Measurements from ENCODE around the gene WNT11.
"Not testable (repeated sequence)": the region's sequence is repeated elsewhere in the genome, so short reads cannot be mapped to it uniquely, and the experiment has no call there.

The WNT11 gene

DNA sequence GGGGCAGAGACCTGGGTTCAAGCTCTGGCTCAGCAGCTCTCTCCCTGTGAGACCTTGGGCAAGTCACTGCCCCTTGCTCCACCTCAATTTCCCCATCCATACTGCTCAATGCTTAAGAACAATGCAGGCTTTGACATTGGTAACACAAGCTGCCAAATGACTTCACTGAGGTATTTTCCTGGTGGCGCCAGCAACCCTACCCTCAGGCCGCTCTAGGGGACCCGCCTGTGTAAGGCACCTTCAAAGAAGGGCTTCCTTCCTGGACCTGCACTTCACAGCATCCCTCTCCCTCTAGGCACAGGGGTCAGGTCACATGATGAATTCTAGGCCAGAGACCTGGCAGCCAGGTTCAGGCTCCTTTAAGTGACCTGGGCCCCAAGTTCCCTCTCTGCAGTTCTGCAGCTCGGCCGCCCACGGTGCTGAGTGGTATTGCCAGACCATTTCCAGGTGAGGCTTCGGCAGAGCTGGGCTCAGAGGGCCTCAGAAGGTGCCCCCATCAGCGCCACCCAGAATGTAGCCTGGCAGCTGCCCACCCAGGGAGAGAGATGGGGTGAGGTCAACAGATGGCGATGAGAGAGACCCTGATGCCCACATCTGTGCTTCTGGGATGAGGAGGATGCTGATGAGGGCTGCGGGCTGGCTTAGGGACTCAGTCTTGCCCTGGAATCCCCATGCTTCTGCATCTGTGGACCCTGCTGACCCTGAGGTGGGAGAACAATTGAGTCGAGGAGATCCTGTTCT is 4.5 kb downstream of the WNT11 start:
- DNase-seq (ENCODE audit: low spot score), result no peak

DNA sequence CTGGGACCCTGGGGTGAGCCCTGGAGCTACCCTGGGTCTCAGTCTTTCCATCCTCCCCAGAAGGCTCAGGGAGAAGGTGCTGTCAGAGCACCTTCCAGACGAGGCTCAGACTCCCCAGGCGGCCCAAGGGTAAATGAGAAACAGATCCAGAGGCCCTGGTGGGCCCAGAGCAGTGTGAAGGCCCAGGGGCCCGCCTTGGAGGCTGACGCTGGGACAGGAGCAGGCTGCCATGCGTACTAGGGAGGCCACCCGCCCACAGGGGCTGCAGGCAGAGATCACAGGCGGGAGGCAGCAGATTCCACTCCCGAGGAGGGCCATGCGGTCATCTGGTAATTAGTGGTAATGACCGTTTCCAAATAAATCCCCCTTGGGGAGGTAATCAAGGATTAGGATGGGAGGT is 5.2 kb downstream of the WNT11 start:
- DNase-seq (ENCODE audit: low spot score), result no peak

DNA sequence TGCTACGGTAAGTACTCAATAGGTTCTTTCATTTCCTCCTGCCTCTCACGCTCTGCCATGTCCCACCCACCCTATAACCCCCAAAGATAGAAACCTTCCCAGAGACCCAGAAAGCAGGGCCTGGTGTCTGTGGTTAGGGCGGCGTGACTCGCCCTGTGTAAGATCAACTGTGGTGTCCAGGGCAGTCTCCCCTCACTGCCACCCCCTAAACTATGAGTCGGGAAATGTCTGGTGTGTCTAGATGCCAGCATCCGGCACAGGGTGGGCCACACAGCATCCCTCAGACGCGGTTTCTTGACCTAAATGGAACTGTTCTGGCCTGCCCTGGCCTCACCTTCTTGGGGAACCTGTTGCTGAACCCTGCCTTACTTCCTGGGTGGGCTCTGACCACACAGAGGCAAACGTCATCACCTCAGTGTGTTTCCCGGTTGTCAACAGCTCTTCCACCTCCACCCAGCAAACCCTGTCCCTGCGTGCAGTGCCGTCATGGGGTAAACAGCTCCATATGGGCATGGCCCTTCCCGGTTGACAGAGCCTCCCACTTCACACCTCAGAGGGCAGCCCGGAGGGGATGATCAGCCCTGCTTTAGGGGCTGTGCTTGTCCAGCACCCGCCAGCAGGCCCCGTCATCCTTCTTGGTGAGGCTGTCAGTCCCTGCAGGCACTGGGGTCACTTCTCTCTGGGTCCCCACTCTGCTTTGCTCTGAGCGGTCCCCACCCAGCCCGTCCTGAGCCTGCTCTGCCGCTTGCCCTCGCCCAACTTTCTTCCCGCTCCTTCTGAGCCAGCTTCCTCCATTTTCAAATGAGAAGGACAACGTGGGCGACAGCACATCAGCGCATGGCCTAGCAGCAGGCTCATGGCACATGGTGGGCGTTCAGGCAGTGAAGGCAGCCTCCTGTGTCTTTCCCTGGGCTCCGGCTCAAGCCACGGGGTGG is 6.0 kb downstream of the WNT11 start:
- no peak for DNase-seq (ENCODE audit: low spot score)

DNA sequence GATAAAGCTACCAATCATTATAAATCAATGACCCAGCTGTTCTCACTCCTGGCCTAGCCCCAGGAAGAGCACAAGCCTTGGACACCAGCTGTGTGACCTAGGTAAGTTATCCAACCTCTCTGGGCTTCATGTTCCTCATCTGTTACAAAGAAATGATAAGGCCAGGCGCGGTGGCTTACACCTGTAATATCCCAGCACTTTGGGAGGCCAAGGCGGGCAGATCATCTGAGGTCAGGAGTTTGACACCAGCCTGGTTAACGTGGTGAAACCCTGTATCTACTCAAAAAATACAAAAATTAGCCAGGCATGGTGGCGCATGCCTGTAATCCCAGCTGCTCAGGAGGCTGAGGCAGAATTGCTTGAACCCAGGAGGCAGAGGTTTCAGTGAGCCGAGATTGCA is 7.6 kb downstream of the WNT11 start:
- DNase-seq (ENCODE audit: low spot score), result not testable (repeated sequence)

DNA sequence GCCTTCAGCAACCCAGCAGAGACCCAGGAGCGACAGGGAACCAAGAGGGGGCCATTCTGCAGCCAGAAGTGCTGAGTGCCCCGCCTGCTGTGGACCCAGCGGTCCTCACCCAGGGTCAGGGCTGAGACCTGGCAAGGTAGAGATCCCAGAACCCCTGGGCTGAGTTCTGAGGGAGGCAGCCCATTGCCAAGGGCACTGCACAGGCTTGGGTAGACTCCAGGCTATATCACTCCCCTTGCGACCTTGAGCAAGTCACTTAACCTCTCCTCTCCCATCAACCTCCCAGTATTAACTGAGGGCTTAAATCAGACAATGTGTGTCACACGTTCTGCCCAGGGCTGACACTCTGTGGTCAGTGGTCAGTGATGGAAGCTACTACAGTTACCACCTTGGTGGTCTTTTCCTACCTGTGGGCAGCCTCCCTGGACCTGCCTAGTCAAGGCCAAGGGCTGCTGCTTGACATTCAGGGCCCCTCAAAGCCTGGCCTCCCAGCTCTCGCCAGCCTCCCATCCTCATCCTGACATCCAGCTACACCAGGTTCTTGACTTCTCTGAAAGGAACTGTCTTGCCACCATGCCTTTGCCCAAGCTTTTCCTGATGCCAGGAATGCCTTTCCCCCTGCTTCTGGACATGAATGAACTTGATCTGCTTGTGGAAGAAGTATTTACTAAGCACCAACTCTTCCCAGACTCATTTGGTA is 8.2 kb downstream of the WNT11 start:
- no peak for DNase-seq (ENCODE audit: low spot score)

DNA sequence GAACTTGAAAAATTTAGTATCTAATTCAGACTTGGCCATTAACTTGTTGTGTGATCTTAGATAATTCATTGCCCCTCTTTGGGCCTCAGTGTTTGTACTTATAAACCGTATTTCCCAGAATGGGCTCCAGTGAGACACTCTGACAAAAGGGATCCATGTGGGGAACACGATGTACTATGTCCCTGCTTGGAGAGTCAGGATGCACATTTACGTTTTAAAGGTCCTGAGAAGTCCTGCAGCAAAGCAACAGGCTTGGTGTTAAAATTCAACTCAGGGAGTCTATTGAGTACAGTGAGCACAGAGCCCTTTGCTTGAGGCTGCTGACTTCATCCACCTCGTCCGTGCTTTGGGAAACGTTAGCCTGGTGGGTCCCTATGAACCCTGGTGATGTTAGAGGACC is 9.0 kb downstream of the WNT11 start:
- no peak for DNase-seq (ENCODE audit: low spot score)

DNA sequence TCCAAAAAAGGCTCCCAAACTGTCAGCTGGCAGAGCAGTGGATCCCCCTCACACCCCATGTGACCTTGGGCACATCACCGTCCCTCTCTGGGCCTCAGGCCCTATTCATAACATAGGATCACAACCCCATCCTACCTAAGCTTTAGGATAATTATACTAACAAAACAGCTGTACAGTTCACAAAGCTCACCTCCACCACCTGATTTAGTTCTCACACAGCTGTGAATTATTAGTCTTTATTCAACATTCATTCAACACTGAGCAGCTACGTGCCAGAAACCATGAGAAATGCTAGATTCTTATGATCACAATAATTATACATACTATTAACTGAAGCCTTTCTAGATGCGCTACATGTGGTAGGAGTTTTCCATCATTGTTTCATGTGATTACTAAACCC is 9.5 kb downstream of the WNT11 start:
- no peak for DNase-seq (ENCODE audit: low spot score)

DNA sequence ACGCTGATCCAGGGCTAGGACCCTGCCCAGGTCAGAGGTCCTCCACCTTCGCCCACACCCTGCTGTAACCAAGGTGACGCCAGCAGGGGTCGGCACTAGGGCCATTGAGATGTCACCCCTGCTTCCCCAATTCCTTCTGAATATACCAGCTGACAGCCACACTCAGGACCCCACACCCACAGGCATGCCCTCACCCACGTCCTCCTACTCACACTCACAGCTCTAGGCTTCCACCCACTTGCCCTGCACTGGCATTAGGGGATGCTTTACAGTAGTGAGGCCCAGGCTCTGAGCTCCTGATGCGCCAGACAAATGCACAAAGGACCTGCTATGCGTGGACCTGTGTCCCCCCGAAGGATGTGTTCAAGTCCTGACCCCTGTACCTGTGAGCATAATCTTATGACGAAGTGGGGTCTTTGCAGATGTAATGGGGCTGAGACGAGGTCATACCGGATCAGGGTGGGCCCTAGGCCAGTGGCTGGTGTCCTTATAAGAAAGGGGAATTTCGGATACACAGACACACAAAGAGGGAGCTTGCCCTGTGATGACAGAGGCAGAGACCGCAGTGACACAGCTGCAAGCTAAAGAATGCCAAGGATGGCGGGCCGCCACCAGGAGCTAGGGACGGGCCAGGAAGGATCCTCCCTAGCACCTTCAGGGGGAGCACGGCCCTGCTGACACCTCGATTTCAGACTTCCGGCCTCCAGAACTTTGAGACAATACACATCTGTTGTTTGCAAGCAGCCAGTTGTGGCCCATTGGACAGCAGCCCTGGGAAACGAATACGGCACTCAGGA is 11.2 kb downstream of the WNT11 start:
- no peak for DNase-seq (ENCODE audit: low spot score)

DNA sequence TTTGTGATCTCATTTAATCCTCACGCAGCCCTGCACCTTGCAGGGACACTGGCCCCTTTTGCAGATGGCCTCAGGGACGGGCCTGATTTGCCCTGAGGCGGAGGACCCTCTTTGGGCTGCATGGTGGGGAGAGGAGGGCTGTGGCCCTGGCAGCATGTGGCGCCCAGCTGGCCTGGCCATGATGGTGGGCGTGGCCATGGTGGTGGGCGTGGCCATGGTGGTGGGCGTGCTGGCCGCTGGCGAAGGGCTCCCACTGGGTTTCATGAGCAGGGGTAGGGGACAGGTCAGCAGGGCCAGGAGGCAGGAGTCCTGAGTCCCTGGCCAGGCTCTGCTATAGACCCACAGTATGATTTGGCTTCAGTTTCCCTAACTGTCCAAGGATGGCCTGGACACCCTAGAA is 13.1 kb downstream of the WNT11 start:
- DNase-seq (ENCODE audit: low spot score), result no peak

DNA sequence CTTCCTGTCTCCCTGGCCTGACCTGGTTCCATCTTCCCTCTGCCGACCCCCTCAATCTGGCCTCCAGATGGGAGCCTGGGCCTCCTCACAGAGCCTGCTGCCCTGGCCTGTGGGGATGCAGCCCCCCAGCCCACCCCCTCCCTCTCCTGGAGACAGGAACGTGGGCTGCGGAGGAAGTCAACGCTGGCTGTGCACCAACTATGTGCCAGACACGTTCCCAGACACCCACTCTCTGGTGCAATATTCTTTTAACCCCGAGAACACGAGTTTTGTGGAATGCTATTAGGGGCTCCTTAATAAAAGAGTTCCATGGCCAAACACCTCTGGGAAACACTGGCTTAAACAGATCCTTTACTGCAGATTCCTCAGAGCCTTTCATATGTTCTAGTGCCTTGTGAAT is 15.9 kb downstream of the WNT11 start:
- no peak for DNase-seq (ENCODE audit: low spot score)

DNA sequence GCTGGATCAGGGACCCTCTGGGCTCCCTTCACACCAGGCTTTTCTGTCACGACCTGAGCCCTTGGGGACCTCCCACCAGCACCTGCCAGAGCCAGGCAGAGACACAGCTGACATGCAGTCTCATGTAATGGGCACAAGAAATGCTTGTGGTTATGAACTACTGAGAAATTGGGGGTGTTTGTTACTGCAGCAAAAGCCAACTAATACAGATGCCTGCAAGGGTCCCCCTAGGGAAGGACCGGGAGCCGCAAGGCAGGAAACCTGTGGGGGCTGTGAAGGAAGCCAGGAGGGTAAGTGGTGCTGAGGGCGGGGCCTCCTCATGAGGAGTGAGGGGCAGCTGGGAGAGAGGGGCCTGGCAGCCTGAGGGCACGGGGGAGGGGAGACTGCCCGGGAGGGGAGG is 16.6 kb downstream of the WNT11 start:
- DNase-seq (ENCODE audit: low spot score), result no peak

DNA sequence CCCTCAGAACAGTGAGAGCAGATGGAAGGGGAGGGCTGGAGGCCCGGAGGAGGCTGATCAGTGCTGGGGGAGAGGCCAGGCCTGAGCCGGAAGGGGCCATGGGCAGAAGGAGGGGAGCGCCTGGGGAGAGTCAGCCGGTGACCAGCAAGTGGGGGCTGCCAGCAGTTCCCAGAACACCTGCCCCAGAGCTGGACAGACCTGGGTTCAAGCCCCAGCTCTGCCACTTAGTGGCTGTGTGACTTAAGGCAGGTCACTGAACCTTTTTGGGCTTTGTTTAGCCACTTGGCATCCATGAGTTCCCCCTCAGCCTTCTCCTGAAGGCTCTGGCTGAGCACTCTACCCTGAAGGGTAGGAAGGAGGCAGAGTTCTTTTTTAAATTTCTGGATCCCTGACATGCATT is 17.4 kb downstream of the WNT11 start:
- DNase-seq (ENCODE audit: low spot score), result no peak

DNA sequence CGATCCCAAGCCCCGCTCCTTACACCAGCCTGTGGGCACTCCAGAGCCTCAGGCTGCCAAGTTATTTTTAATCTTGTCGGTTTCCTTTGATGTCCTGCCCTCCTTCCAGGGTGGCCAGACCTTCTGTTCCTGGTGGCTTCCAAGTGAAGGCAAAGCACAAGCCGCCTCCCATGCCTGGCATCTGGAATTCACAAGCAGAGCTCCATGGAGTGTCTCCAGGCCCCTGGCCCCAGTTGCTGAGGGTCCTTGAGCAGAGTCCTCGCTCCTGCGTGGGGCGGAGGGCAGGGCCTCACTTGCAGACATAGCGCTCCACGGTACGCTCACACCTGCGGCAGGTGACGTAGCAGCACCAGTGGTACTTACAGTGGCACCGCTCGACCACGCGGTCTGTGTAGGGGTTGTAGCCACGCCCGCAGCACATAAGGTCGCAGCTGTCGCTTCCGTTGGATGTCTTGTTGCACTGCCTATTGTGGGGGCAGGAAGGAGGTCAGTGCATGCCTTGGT is 19.5 kb downstream of the WNT11 start:
- DNase-seq (ENCODE audit: low spot score), result no peak

DNA sequence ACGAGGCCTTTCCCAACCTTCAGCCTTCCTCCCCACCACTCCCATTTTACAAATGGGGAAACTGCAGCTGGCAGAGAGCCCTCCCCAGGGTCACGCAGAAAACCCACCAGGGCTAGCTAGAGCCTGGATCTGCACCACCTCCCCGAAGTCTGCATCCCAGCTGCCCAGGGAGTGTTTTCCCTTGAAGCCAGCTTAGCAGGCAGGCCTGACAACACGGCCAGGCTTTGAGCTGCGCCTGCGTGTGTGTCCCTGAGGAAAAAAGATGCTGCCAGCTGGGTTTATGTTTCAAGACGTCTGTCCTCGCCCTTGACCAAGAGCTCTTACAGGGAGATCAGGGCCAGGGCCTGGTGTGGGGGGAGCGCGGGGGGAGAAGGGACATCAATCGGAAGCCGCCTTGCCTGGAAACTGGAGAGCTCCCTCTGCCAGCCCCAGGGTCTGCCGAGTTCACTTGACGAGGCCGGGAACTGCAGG is 20.3 kb downstream of the WNT11 start:
- no peak for DNase-seq (ENCODE audit: low spot score)

DNA sequence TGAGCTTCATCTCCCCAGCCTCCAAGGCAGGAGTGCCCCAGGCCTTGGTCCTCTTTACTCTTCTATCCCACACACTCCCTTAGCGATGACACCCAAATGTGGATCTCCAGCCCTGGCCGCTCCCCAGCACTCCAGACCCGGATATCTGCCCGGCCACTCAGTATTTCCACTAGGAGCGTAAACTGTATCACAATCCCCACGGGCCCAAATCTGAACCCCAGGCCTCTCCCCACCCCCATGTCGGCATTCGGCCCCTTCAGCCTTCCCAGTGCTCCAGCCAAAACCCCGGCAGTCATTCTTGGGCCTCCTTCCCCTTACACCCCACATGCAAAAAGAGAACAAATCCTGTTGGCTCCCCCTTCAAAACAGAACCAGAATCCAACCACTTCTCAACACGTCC is 20.8 kb downstream of the WNT11 start:
- DNase-seq (ENCODE audit: low spot score), result no peak

DNA sequence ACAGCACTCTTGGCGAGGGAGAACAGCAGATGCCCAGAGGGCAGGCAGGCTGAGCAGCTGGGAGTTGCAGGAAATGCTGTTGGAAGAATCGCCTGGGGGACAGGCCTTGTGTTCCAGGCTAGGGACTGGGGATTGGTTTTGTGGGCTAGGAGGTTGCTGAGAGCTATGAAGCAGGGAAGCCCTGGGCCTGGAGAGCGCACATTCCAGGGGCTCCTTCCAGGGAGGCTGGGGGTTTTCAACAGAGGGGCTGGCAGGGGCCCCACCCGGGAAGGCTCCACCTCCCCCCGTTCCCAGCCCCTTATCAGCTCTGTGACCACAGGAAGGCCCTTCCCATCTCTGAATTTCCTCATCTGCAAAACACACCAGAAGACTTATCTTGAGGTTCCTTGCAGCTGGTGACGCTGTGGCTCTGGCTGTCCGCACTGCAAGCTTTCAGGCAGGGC is 21.7 kb downstream of the WNT11 start:
- DNase-seq (ENCODE audit: low spot score), result no peak

DNA sequence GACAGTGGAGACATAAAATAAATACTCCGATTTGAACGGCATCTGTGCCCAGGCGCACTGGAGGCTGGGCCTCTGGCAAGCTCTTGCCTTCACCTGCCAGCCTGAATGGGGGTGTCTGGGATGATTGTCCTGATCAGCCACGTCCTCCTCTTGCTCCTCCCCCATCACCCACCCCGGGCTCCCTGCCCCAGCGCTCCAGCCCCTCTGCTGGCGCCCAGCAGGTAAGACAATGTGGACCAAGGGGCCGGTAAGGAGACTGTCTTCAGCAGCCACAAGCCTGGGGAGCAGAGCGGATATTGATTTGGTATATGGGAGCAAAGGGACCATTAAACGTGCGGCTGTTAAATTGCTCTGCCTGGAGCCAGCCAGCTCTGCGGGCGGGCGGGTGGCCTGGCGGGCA is 24.9 kb downstream of the WNT11 start:
- DNase-seq (ENCODE audit: low spot score), result no peak

DNA sequence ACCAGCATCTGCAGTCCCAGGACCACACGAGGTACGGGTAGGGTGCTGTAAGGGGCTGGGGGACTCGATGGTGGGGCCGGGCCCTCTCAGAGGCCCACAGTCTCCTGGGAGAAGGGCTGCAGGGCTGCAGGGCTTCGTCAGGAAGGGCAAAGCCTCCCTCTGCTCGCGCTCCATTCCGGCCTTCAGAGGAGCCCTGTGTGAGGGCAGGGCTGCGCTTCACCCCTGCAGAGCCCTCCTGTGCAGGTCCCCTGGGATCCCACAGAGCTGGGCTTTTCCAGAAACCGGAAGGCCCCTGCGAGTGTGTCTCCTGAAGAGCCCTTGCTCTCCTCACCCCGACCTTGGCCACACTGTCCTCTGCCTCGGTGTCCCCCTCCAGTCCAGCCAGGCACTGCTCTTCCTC is 27.2 kb downstream of the WNT11 start:
- no peak for DNase-seq (ENCODE audit: low spot score)

DNA sequence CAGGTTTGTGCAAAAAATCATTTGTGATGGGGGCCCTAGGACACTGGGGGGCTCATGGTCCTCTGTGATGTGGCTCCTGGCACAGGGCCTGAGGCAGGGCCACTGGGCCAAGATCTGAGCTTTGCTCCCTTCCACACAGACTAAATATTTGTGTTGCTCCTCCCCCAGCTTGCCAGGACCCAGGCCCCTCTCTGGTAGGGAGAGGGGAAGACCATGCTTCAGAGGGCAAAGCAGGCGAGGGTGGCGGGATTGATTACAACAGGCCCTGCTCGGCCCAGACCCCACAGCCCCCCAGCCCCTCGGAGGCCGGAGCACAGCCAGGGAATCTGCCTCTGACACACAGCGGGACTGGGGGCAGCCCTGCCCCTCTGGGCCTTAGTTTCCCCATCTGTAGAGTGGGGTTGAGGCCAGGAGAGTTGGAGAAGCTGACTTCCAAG is 29.0 kb downstream of the WNT11 start:
- DNase-seq (ENCODE audit: low spot score), result no peak

DNA sequence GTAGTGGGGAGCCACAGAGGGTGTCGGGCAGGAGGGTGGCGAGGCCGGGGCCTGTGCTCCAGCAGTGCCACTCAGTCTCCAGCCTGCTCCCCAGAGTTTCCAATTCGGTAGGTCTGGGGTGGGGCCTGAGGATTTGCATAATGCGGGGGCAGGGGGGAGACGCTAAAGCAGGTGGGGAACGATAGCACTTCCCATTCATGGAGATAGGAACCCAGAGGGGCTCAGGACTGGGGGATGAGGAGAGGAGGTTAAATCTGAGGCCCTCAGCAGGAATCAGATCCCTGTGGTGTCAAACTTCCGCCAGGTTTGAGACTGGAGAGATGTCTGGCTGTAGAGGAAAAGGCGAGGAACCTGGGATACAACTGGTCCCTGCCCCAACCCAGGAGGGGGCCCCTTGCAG is 29.8 kb downstream of the WNT11 start:
- no peak for DNase-seq (ENCODE audit: low spot score)

DNA sequence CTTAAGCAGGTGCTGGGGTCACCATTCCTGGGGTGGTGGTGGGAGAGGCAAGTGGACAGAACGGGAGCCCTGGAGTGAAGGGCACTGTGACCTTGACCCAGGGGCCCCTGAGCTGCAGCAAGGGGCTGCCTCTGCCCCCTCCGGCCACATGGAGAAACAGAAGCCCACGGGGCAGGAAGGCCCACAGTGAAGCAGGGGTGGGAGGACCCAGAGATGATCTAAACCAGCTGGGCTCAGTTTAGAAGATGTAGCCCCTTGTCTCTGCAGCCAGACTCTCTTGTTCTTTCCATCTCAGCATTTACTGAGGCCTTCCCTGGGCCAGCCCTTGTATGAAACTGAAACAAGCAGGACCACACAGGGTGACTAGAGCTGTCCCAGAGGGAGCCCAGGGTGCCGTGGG is 30.5 kb downstream of the WNT11 start:
- DNase-seq (ENCODE audit: low spot score), result no peak

DNA sequence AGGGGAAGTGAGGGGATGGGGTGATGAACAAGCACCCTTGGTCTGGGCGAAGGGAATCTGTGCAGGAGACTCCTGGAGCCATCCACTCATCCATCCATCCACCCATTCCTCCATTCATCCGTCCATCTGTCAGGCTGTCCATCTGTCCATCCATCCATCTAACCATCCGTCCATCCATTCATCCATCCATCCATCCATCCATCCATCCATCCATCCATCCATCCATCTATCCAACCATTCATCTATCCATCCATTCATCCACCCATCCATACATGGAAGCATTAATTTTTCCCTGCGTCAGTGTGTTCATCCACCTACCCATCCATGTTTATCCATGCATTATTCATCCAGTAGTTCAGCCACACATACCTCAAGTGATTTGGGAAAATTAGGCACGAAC is 32.0 kb downstream of the WNT11 start:
- no peak for DNase-seq (ENCODE audit: low spot score)
